Measurements from ENCODE around the gene SPOPL. TPM values are rescaled to one million over a fixed set of nuclear protein-coding genes. Genes with fewer than 3 reads are reported as not detected.
"Not testable (repeated sequence)": the region's sequence is repeated elsewhere in the genome, so short reads cannot be mapped to it uniquely, and the experiment has no call there.

SPOPL gene
- total RNA-seq, 4 donors from 2014 or later, result 20.6 to 40.1 (median 29.7) TPM

- intact Hi-C loops (cut with DNase I; ENCODE audit: low total_unique reads), result no loop called here
- TF ChIP-seq CTCF (IDR thresholded peaks at IDR 0.05) (no peak), POLR2A (IDR thresholded peaks at IDR 0.05) (no peak)
- no peak overlapping the region for H3K4me3 ChIP-seq (ENCODE audit: low read depth, poor library complexity, severe bottlenecking)
- WGBS, 2 donors, result 76 to 80% methylated on average over 3 of the region's 3 CpGs
- no peak for DNase-seq (ENCODE audit: low spot score in 2 of 2)
Measured at GRCh38 chr2:138514173-138514572, 12.6 kb downstream of the SPOPL start.

- no peak for TF ChIP-seq CTCF (IDR thresholded peaks at IDR 0.05)
- no peak for TF ChIP-seq POLR2A (IDR thresholded peaks at IDR 0.05)
- WGBS, 2 donors, result 81 to 89% methylated on average over 3 of the region's 3 CpGs
- H3K4me3 ChIP-seq (ENCODE audit: low read depth, poor library complexity, severe bottlenecking), result no peak overlapping the region
- intact Hi-C loops (cut with DNase I; ENCODE audit: low total_unique reads), result no loop called here
- no peak for DNase-seq (ENCODE audit: low spot score in 2 of 2)
Measured at GRCh38 chr2:138515092-138515491, 13.5 kb downstream of the SPOPL start.

GRCh38 chr2:138516030-138516704 lies 14.6 kb downstream of the SPOPL start:
- intact Hi-C loops (cut with DNase I; ENCODE audit: low total_unique reads), result no loop called here
- 71 to 73% methylated on average over 3 of the region's 3 CpGs for WGBS, 2 donors
- TF ChIP-seq CTCF (IDR thresholded peaks at IDR 0.05) (no peak), POLR2A (IDR thresholded peaks at IDR 0.05) (no peak)
- no peak for DNase-seq (ENCODE audit: low spot score in 2 of 2)
- no peak overlapping the region for H3K4me3 ChIP-seq (ENCODE audit: low read depth, poor library complexity, severe bottlenecking)

GRCh38 chr2:138518860-138519259 lies 17.3 kb downstream of the SPOPL start:
- DNase-seq (ENCODE audit: low spot score in 2 of 2), result no peak
- WGBS, 2 donors, result 100% methylated on average over 1 of the region's 1 CpG
- no peak overlapping the region for H3K4me3 ChIP-seq (ENCODE audit: low read depth, poor library complexity, severe bottlenecking)
- intact Hi-C loops (cut with DNase I; ENCODE audit: low total_unique reads), result no loop called here
- TF ChIP-seq POLR2A (IDR thresholded peaks at IDR 0.05) (no peak), CTCF (IDR thresholded peaks at IDR 0.05) (no peak)

- no peak for DNase-seq (ENCODE audit: low spot score in 2 of 2)
- H3K4me3 ChIP-seq (ENCODE audit: low read depth, poor library complexity, severe bottlenecking), result no peak overlapping the region
- intact Hi-C loops (cut with DNase I; ENCODE audit: low total_unique reads), result no loop called here
- WGBS, 2 donors, result 88 to 89% methylated on average over 5 of the region's 5 CpGs
- TF ChIP-seq CTCF (IDR thresholded peaks at IDR 0.05) (no peak), POLR2A (IDR thresholded peaks at IDR 0.05) (no peak)
Measured at GRCh38 chr2:138521821-138522220, 20.3 kb downstream of the SPOPL start.

GRCh38 chr2:138522556-138522955 lies 21.0 kb downstream of the SPOPL start:
- 85 to 95% methylated on average over 3 of the region's 3 CpGs for WGBS, 2 donors
- no peak for DNase-seq (ENCODE audit: low spot score in 2 of 2)
- no peak overlapping the region for H3K4me3 ChIP-seq (ENCODE audit: low read depth, poor library complexity, severe bottlenecking)
- intact Hi-C loops (cut with DNase I; ENCODE audit: low total_unique reads), result no loop called here
- no peak for TF ChIP-seq POLR2A (IDR thresholded peaks at IDR 0.05)
- no peak for TF ChIP-seq CTCF (IDR thresholded peaks at IDR 0.05)

- DNase-seq (ENCODE audit: low spot score in 2 of 2); intact Hi-C loops (cut with DNase I; ENCODE audit: low total_unique reads): not testable (repeated sequence)
Measured at GRCh38 chr2:138523018-138523672, 21.6 kb downstream of the SPOPL start.

GRCh38 chr2:138523673-138524042 lies 22.1 kb downstream of the SPOPL start:
- H3K4me3 ChIP-seq (ENCODE audit: low read depth, poor library complexity, severe bottlenecking); intact Hi-C loops (cut with DNase I; ENCODE audit: low total_unique reads); DNase-seq (ENCODE audit: low spot score in 2 of 2): not testable (repeated sequence)
- 78 to 81% methylated on average over 3 of the region's 3 CpGs for WGBS, 2 donors

More at GRCh38 chr2:138523018-138523672, 21.6 kb downstream of the SPOPL start:
- 93 to 95% methylated on average over 7 of the region's 7 CpGs for WGBS, 2 donors
- not testable (repeated sequence) for H3K4me3 ChIP-seq (ENCODE audit: low read depth, poor library complexity, severe bottlenecking)
